ENCODE results near the gene NOX5. TPM values are rescaled to one million over a fixed set of nuclear protein-coding genes. Genes with fewer than 3 reads are reported as not detected.
A peak's percentile ranks its signal among the peaks of the same experiment; 100 is the strongest.

Gene NOX5
- total RNA-seq, 1 donor from 2014 or later, result 0.14 TPM

DNA sequence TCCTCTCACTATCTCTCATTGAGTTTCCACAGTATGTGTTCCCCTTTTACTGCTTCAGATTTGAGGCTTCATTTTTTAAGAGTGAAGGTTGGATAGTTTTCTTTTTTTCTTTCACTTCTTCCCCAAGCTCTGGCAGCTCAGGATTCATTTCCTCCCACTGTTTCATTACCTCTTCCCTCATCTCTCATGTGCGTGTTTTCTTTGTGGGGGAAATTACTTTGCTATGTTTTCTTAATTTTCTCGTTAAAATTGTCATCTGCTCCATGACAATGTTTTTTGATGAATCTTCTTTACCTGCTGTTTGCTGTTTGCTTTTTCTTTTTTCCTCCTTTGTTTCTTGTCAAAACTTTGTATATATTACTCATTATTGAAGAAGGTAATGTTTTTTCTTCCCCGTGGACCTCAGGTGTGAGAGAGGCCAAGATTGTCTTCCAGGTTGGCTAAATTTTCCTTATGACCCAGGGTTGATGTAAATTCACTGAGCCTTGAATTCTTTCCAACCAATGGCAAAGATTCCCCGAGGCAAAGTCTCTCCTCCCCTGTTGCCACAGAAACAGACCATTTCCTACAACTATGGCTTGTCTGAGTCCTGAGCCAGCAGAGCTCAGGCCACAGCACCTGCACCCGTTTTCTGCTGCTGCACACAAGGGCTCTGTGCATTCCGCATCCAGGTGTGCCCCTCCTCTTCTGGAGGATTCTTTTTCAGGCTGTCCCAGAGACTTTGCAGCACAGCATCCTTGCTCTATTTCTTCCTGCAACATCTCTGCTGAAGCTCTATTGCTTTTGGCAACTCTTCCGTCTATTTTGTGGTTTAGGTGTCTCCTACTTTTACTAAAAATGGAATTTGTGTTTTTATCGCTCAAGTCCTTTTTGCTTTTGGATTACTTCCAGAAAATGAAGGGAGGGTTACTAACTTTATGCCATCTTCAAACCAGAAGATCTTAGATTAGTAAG is 66.1 kb downstream of the NOX5 start:
- no peak for DNase-seq
- intact Hi-C loops (cut with DNase I), result no loop called here
- peak overlapping the region; percentile 78 for H3K27ac ChIP-seq

DNA sequence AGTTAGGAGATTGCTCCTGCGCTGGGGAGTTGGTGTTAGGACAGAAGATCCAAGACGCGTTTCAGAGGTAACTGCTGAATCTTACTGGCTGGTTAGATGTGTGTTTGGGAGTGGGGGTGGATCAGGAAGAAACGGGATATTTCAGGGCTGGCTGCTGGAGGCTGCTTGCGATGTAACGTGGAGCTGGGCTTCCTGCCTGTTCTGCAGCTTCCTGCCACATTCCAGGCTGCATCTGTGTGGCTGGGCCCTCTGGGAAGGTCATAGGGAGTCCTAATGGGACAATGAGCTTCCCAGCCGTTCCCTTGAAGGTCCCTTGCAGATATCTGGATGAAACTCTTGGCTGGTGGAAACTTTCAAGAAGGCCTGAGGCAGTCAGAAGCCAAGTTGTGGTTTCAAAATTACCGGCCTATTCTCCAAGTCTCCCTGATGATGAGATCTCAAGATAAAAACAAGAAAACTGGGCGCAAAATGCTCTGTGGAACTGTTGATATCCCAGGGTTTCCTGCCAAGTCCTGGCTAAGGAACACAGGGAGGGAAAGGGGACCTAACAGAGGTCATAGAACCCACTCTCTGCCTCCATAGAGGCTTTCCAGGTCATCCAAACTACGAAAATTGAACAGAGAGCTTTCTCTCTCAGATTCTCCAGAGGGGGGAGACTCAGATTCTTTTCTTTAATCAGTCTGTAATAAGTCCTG is 67.0 kb downstream of the NOX5 start:
- Histone ChIP-seq H3K27ac (peak overlapping the region; percentile 78), H3K27me3 (no peaks in the 10 kb centered on the region), H3K36me3 (no peaks in the 10 kb centered on the region), H3K4me1 (peaks cover 29% of the 10 kb centered on the region), H3K4me3 (no peak overlapping the region), H3K9me3 (no peaks in the 10 kb centered on the region)
- ATAC-seq, result peak; percentile 65
- intact Hi-C loops (cut with DNase I), result no loop called here
- TF ChIP-seq, protein P1, sequence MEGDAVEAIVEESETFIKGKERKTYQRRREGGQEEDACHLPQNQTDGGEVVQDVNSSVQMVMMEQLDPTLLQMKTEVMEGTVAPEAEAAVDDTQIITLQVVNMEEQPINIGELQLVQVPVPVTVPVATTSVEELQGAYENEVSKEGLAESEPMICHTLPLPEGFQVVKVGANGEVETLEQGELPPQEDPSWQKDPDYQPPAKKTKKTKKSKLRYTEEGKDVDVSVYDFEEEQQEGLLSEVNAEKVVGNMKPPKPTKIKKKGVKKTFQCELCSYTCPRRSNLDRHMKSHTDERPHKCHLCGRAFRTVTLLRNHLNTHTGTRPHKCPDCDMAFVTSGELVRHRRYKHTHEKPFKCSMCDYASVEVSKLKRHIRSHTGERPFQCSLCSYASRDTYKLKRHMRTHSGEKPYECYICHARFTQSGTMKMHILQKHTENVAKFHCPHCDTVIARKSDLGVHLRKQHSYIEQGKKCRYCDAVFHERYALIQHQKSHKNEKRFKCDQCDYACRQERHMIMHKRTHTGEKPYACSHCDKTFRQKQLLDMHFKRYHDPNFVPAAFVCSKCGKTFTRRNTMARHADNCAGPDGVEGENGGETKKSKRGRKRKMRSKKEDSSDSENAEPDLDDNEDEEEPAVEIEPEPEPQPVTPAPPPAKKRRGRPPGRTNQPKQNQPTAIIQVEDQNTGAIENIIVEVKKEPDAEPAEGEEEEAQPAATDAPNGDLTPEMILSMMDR (IDR thresholded peaks at IDR 0.05), result no peak
- DNase-seq, result no peak

More for the DNA sequence above, 66.1 kb downstream of the NOX5 start:
- Histone ChIP-seq H3K4me3 (no peak overlapping the region), H3K9me3 (no peaks in the 10 kb centered on the region), H3K36me3 (no peaks in the 10 kb centered on the region), H3K27me3 (no peaks in the 10 kb centered on the region), H3K4me1 (peaks cover 32% of the 10 kb centered on the region)
- TF ChIP-seq, protein P1 (IDR thresholded peaks at IDR 0.05), result no peak
- no peak for ATAC-seq

DNA sequence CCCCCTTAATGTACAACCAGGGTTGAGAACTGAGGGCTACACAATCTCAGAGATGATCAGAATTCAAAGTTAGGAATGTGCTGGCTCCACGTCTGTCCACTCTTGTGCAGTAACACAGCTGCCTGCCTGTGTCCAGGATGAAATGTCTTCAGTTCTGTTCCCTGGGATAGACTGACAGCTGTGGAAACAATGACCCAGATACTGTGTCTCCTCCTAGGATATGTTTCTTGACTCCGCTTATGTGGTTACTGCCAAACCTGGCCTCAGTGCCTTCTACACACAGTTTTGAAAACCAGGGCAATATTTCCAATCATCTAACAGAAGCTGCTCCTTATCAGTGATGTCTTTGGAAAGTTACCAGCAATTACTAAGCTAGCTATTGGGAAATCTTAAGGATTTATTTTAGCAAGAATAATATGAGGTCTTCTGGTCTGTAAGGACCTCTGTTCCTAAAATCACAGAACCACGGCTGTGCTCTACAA is 67.6 kb downstream of the NOX5 start:
- intact Hi-C loops (cut with DNase I), result no loop called here
- H3K4me3 ChIP-seq, result no peak overlapping the region
- DNase-seq (no peak), ATAC-seq (peak; percentile 73)
- no peaks in the 10 kb centered on the region for H3K9me3 ChIP-seq
- peaks cover 29% of the 10 kb centered on the region for H3K4me1 ChIP-seq
- H3K27me3 ChIP-seq, result no peaks in the 10 kb centered on the region
- no peaks in the 10 kb centered on the region for H3K36me3 ChIP-seq
- TF ChIP-seq, protein P1 (IDR thresholded peaks at IDR 0.05), result no peak
- H3K27ac ChIP-seq, result peak overlapping the region; percentile 78

DNA sequence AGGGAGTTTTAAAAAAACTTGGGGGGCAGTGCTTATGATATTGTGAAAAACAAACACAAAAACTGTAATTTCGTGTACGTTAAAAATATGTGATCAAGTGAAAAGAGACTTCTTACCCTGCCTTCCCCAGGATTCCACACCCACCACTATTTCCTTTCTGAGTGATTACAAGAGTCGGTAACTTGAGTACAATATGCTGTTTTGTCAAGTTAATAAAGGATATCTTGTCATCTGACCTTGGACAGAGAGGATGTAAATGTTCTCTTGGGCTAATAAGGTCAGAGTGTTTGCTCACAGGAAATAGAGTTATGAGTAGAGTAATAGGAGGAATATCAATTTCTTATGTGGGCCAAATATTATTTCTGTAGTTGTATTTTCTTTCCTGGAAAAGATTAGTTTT is 68.1 kb downstream of the NOX5 start:
- no peaks in the 10 kb centered on the region for H3K9me3 ChIP-seq
- H3K4me3 ChIP-seq, result no peak overlapping the region
- H3K4me1 ChIP-seq, result peaks cover 29% of the 10 kb centered on the region
- ATAC-seq, result no peak
- TF ChIP-seq, protein P1 (IDR thresholded peaks at IDR 0.05), result no peak
- no peak for DNase-seq
- peak overlapping the region; percentile 78 for H3K27ac ChIP-seq
- intact Hi-C loops (cut with DNase I), result no loop called here
- no peaks in the 10 kb centered on the region for H3K27me3 ChIP-seq
- no peaks in the 10 kb centered on the region for H3K36me3 ChIP-seq

DNA sequence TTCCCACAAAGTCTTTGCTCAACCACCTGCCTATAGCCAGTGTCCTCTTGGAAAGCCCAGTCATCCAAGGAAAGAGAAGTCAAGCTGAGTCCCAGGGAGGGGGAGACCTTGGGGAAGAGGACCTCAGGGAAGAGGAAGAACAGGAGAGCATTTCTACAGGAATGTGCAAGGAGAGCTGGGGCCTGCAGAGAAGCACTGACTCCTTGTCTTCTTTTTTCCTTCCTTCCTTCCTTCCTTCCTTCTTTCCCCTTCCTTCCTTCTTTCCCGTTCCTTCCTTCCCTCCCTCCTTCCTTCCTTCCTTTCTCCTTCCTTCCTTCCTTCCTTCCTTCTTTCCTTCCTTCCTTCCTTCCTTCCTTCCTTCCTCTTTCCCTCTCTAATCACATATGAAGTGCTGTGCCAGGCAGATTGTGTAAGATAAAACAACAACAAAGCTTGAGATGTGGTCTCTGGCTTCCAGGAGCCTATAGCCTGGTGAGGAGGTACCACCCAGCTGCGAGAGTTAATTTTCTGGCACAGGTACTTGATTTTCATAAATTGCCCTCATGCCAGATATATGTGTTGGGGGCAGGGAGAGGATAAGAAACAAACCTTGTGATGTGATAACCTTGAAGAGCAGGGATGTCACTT is 70.0 kb downstream of the NOX5 start:
- no peaks in the 10 kb centered on the region for H3K36me3 ChIP-seq
- no peak overlapping the region for H3K27ac ChIP-seq
- TF ChIP-seq, protein P1 (IDR thresholded peaks at IDR 0.05), result no peak
- no peaks in the 10 kb centered on the region for H3K9me3 ChIP-seq
- intact Hi-C loops (cut with DNase I), result no loop called here
- ATAC-seq (no peak), DNase-seq (no peak)
- no peak overlapping the region for H3K4me3 ChIP-seq
- H3K4me1 ChIP-seq, result peaks cover 29% of the 10 kb centered on the region
- no peaks in the 10 kb centered on the region for H3K27me3 ChIP-seq
